OCI-LY1 (cell line): Measurements from ENCODE around the gene ABCA4.
A peak's percentile ranks its signal among the peaks of the same experiment; 100 is the strongest.

Experiments
- H2AFZ ChIP-seq: fragments of 200-600 bp; sonication (generic), shearing (Covaris generic); 2 replicates; pipeline ENCODE4 v1.6.0; 2014; ENCODE audit warnings: antibody characterized with exemption, mild to moderate bottlenecking, low read length
- H3F3A ChIP-seq: fragments of 200-600 bp; sonication (generic), shearing (Covaris generic); 2 replicates; pipeline ENCODE4 v1.6.0; 2014; ENCODE audit warnings: mild to moderate bottlenecking, antibody characterized with exemption, low read length, moderate library complexity; ENCODE audit not compliant: insufficient read depth
- H3K27ac ChIP-seq: fragments of 200-600 bp; sonication (generic); 2 replicates; pipeline ENCODE4 v1.5.1; 2014; ENCODE audit warnings: low read length, mixed run types, mild to moderate bottlenecking, low read depth; ENCODE audit not compliant: poor library complexity, severe bottlenecking
- H3K27me3 ChIP-seq: fragments of 200-600 bp; sonication (generic); 2 replicates; pipeline ENCODE4 v1.6.0; 2014; ENCODE audit warnings: antibody characterized with exemption, mild to moderate bottlenecking, low read length, moderate library complexity; ENCODE audit not compliant: insufficient read depth
- H3K36me3 ChIP-seq: fragments of 200-600 bp; sonication (generic); 2 replicates; pipeline ENCODE4 v1.6.1; 2014; ENCODE audit warnings: mild to moderate bottlenecking, antibody characterized with exemption, low read length, moderate library complexity, mixed read lengths; ENCODE audit not compliant: insufficient read depth
- H3K4me1 ChIP-seq: fragments of 200-600 bp; sonication (generic); 2 replicates; pipeline ENCODE4 v1.5.1; 2014; ENCODE audit warnings: mild to moderate bottlenecking, low read length, moderate library complexity; ENCODE audit not compliant: insufficient read depth, severe bottlenecking
- H3K4me2 ChIP-seq: fragments of 200-600 bp; sonication (generic), shearing (Covaris generic); 2 replicates; pipeline ENCODE4 v1.6.1; 2014; ENCODE audit warnings: low read length
- H3K4me3 ChIP-seq: fragments of 200-600 bp; sonication (generic); 2 replicates; pipeline ENCODE4 v1.5.1; 2014; ENCODE audit warnings: low read length, low read depth, mild to moderate bottlenecking, mixed read lengths; ENCODE audit not compliant: poor library complexity, severe bottlenecking
- H3K79me2 ChIP-seq: fragments of 200-600 bp; shearing (Covaris generic); 2 replicates; pipeline ENCODE4 v1.6.1; 2016; ENCODE audit warnings: mixed run types, low read length, mixed read lengths; ENCODE audit not compliant: insufficient read depth
- H3K9ac ChIP-seq: fragments of 200-600 bp; sonication (generic), shearing (Covaris generic); 2 replicates; pipeline ENCODE4 v1.6.1; 2014; ENCODE audit warnings: mild to moderate bottlenecking, low read length, mixed read lengths
- H3K9me2 ChIP-seq: fragments of 200-600 bp; sonication (generic), shearing (Covaris generic); 2 replicates; pipeline ENCODE4 v1.6.1; 2014; ENCODE audit warnings: low read depth, mild to moderate bottlenecking, low read length, mixed read lengths
- H3K9me3 ChIP-seq: fragments of 200-600 bp; shearing (Covaris generic); 2 replicates; pipeline ENCODE4 v1.6.1; 2014; ENCODE audit warnings: low read length, mixed read lengths
- H4K20me1 ChIP-seq: fragments of 200-600 bp; sonication (generic), shearing (Covaris generic); 2 replicates; pipeline ENCODE4 v1.6.0; 2016; ENCODE audit warnings: mild to moderate bottlenecking, low read length; ENCODE audit not compliant: insufficient read depth
- CTCF ChIP-seq: fragments of 200-600 bp; sonication (generic), shearing (Covaris generic); IDR thresholded peaks from 2 replicates; pipeline ENCODE4 v1.5.1; 2017; ENCODE audit warnings: mild to moderate bottlenecking, antibody characterized with exemption, low read length, moderate library complexity, mixed read lengths
- EZH2 ChIP-seq: fragments of 200-600 bp; sonication (generic), shearing (Covaris generic); IDR thresholded peaks from 2 replicates; pipeline ENCODE4 v1.8.0; 2017; ENCODE audit warnings: borderline replicate concordance, mixed run types, mild to moderate bottlenecking, antibody characterized with exemption, low read length, moderate library complexity, mixed read lengths

ABCA4 gene

GRCh38 chr1:93981274-93981667 is 139.7 kb downstream of the ABCA4 start:
- Histone ChIP-seq H3K79me2 (no peaks in the 10 kb centered on the region), H4K20me1 (no peaks in the 10 kb centered on the region), H3K9me2 (no peaks in the 10 kb centered on the region), H3K4me1 (no peaks in the 10 kb centered on the region), H3K4me2 (no peak overlapping the region), H3K4me3 (no peak overlapping the region), H3K36me3 (no peaks in the 10 kb centered on the region), H2AFZ (no peak overlapping the region), H3K27me3 (no peaks in the 10 kb centered on the region), H3K9ac (no peak overlapping the region), H3K9me3 (no peaks in the 10 kb centered on the region), H3K27ac (no peak overlapping the region), H3F3A (no peaks in the 10 kb centered on the region)
- no peak for TF ChIP-seq EZH2
- TF ChIP-seq CTCF = no peak

GRCh38 chr1:93980320-93981273 is 140.4 kb downstream of the ABCA4 start:
- H3K4me1 ChIP-seq = no peaks in the 10 kb centered on the region
- no peak overlapping the region for H3K27ac ChIP-seq
- H3K4me2 ChIP-seq = no peak overlapping the region

GRCh38 chr1:93979718-93980319 is 141.1 kb downstream of the ABCA4 start:
- H4K20me1 ChIP-seq = no peaks in the 10 kb centered on the region
- no peaks in the 10 kb centered on the region for H3K79me2 ChIP-seq
- no peaks in the 10 kb centered on the region for H3K36me3 ChIP-seq
- no peaks in the 10 kb centered on the region for H3K27me3 ChIP-seq
- no peak overlapping the region for H2AFZ ChIP-seq
- H3K4me2 ChIP-seq = no peak overlapping the region
- no peaks in the 10 kb centered on the region for H3K4me1 ChIP-seq
- H3K27ac ChIP-seq = no peak overlapping the region
- H3K9me3 ChIP-seq = no peaks in the 10 kb centered on the region
- no peaks in the 10 kb centered on the region for H3F3A ChIP-seq
- TF ChIP-seq CTCF (no peak), EZH2 (no peak)
- H3K9me2 ChIP-seq = no peaks in the 10 kb centered on the region
- no peak overlapping the region for H3K4me3 ChIP-seq
- H3K9ac ChIP-seq = no peak overlapping the region

More at GRCh38 chr1:93980320-93981273, 140.4 kb downstream of the ABCA4 start:
- Histone ChIP-seq H3K27me3 (no peaks in the 10 kb centered on the region), H3K9ac (no peak overlapping the region), H3F3A (no peaks in the 10 kb centered on the region), H3K4me3 (no peak overlapping the region), H3K9me2 (no peaks in the 10 kb centered on the region), H3K9me3 (no peaks in the 10 kb centered on the region), H3K79me2 (no peaks in the 10 kb centered on the region), H3K36me3 (no peaks in the 10 kb centered on the region), H2AFZ (no peak overlapping the region), H4K20me1 (no peaks in the 10 kb centered on the region)
- TF ChIP-seq CTCF = peak; percentile 51; the same call in 1 of the 2 replicates
- no peak for TF ChIP-seq EZH2
